Left renal cortex interstitium (tissue), 4 donors: Measurements from ENCODE around the gene MCF2L. TPM values are rescaled to one million over a fixed set of nuclear protein-coding genes. Genes with fewer than 3 reads are reported as not detected.

Source experiments
- DNase-seq, 4 donors: peaks; one replicate each; pipeline ENCODE4 v3.0.0-alpha.2; 2013; ENCODE audit warnings: low read depth in 4 of 4, low spot score in 2 of 4, missing footprints in 1 of 4
- polyA plus RNA-seq, 4 donors: library from polyadenylated mRNA; unstranded; fragments of 120-200 nt; gene quantifications; one replicate each; pipeline ENCODE4 v1.2.1, GENCODE V29; 2013; ENCODE audit not compliant: insufficient read length in 4 of 4

The MCF2L gene
- polyA plus RNA-seq, 4 donors, result 23.3 to 45.1 (median 38.1) TPM

- DNase-seq, result no peak
These were observed 5.4 kb upstream of the MCF2L start for GRCh38 chr13:112963641-112964040.

- DNase-seq, result no peak
These were observed 4.0 kb upstream of the MCF2L start for GRCh38 chr13:112964971-112965492.

GRCh38 chr13:112965573-112966115 lies 3.4 kb upstream of the MCF2L start:
- DNase-seq, result no peak

DNA sequence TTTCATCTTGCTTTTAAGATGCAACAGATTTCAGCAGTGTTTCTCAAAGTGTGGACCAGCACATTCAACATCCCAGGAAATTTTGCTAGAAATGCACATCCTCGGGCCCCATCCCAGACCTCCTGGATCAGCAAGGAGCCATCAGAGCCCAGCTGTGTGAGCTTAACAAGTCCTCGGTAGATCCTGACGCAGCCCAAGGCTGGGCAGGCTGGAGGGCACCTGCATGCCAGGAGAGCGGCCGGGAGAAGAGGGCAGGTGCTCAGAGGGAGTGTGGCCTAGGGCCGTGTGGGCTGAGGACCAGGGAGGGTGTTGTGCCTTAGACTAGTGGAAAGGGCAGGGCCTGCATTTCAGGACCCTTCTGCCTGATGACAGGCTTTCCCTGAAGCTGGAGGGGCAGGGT lies 2.2 kb upstream of the MCF2L start:
- DNase-seq, result no peak

- no peak for DNase-seq
These were observed 1.2 kb upstream of the MCF2L start for GRCh38 chr13:112967686-112968379.

- no peak for DNase-seq
These were observed 569 bp upstream of the MCF2L start for GRCh38 chr13:112968380-112968909.

- no peak for DNase-seq
These were observed 801 bp downstream of the MCF2L start for GRCh38 chr13:112969692-112970338.

GRCh38 chr13:112970552-112971287 lies 1.7 kb downstream of the MCF2L start:
- no peak for DNase-seq

DNA sequence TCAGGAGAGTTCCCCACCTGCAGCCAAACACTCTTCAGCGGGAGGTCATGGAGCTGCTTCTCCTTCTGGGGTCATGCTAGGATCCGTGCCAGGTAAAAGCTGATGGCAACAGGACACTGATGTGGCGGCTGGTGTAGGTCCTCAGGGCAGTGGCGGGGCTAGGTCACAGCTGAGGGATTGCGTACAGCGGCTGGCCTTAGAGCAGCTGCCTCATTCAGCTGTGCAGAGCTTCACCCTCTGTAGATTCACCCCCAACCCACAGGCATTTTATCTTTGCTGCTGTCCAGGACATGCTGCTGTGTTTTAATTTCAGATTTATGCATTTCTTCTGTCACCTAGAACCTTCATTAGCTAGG lies 2.3 kb downstream of the MCF2L start:
- no peak for DNase-seq

DNA sequence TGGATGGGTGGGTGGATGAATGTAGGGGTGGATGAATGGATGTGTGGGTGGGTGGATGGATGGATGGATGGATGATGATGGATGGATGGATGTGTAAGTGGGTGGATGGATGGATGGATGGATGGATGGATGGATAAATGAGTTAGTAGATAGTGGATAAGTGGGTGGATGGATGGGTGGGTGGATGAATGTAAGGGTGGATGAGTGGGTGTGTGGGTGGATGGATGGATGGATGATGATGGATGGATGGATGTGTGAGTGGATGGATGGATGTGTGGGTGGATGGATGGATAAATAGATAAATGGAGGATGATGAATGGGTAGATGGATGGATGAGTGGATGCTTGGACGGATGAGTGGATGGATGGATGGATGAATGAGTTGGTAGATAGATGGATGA lies 3.2 kb downstream of the MCF2L start:
- DNase-seq, result no peak

GRCh38 chr13:112972867-112973576 lies 4.0 kb downstream of the MCF2L start:
- DNase-seq, result no peak

GRCh38 chr13:112973577-112973951 lies 4.5 kb downstream of the MCF2L start:
- no peak for DNase-seq

- no peak for DNase-seq
These were observed 5.1 kb downstream of the MCF2L start for GRCh38 chr13:112974125-112974524.

GRCh38 chr13:112974671-112975070 lies 5.7 kb downstream of the MCF2L start:
- DNase-seq, result no peak

GRCh38 chr13:112975401-112975939 lies 6.5 kb downstream of the MCF2L start:
- no peak for DNase-seq

DNA sequence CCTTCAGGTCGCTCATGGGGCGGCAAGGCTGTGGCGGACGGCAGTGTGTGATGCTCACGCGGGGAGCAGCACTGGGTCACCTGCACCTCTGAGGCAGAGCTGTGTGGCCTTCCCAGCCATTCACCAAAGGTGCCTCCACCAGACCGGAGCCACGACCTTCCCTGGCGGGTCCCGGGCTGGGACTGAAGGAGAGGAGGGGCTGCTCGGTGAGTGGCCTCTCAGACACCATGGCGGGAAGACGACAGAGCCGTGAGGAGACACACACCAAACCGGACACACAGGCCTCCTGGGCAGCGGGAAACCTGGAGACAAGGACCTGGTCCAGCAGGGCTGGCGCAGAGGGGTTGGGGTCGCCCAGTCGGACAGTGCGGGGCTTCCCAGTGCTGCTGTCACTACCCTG lies 7.5 kb downstream of the MCF2L start:
- no peak for DNase-seq

DNA sequence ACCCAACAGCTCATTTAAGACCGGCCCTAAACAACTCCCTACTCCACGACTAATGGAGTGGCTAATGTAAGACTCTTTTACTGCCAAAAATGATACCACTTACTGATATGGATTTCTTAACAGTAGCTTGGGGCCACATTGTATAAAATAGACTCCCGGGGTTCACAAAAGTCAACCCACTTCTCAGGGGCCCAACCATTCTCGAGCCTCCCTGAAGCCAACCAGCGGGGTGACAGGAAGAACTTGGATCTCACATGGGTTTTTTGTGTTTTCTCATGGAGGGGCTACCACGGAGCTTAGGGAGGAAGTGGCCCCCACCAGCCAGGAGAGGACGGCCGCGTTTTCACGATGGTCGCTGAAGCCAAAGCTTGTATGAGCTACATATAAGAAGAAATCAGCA lies 8.1 kb downstream of the MCF2L start:
- no peak for DNase-seq

DNA sequence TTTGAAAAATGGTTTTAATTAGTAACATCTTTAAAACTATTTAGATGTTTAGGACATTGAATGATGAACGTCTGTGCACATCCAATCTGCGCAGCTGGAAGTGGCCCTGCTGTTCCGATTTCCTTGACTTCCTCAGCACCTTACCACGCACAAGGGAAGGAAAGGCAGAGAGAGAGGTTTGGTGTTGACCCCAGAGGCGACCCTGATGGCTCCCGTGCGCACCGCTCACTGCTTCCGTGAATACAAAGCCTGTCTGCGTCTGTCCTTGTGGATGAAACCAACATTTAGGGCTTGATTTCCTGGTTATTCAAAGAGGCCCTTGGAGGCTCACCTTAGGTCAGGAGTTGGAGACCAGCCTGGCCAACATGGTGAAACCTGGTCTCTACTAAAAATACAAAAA lies 8.5 kb downstream of the MCF2L start:
- no peak for DNase-seq

- no peak for DNase-seq
These were observed 9.8 kb downstream of the MCF2L start for GRCh38 chr13:112978561-112979405.
